ENCODE measurements around the gene BRD1. TPM values are rescaled to one million over a fixed set of nuclear protein-coding genes. Genes with fewer than 3 reads are reported as not detected.
A peak's percentile ranks its signal among the peaks of the same experiment; 100 is the strongest.

The BRD1 gene
- total and polyA plus RNA-seq, 8 donors, result 27.4 to 50.3 (median 37.9) TPM

DNA sequence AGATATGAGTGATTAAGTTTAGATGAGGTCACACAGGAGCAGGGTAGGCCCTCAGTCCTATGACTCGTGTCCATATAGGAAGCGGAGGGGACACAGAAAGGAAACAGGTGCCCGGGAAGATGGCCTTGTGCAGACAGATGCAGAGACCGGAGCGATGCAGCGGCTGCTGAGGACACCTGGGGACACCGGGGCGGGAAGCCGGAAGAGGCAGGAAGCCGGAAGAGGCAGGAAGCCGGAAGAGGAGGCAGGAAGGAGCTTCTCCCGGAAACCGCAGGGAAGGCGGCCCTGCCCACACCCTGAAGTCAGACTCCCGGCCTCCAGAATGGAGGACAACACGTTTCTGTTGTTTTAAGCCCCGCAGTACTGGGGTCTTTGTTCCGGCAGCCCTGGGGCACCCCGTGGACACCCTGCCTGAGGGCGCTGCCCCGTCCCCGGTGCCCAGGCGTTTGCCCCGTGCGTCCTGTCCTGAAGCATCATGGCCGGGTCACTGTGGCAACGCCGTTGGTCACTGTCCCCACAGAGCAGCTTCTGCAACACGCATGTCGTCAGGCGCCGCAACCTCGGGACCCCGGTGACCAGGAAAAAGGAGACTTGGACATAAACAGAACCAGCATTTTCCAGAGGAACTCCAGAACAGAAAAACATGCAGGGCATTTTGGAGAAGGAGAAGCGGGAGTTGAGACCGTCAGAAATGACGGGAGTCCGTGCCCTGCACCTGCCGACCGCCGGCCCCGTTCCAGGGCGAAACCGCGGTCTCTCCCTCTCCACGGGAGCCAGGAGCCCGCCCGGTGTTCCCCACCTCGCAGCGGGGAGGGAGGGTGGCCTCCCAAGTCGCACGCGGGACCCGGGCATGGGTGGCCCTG is 103.4 kb downstream of the BRD1 start:
- peak overlapping the region in 1 of 2 donors; percentile 6 for H3K27ac ChIP-seq
- intact Hi-C loops (cut with DNase I), result no loop called here
- H3K9me3 ChIP-seq, result no peaks in the 10 kb centered on the region
- DNase-seq, result peak in 1 of 4 donors; percentile 11
- no peaks in the 10 kb centered on the region for H3K36me3 ChIP-seq
- peaks cover 3 to 15% of the 10 kb centered on the region in 2 donors for H3K4me1 ChIP-seq
- TF ChIP-seq, protein P1, sequence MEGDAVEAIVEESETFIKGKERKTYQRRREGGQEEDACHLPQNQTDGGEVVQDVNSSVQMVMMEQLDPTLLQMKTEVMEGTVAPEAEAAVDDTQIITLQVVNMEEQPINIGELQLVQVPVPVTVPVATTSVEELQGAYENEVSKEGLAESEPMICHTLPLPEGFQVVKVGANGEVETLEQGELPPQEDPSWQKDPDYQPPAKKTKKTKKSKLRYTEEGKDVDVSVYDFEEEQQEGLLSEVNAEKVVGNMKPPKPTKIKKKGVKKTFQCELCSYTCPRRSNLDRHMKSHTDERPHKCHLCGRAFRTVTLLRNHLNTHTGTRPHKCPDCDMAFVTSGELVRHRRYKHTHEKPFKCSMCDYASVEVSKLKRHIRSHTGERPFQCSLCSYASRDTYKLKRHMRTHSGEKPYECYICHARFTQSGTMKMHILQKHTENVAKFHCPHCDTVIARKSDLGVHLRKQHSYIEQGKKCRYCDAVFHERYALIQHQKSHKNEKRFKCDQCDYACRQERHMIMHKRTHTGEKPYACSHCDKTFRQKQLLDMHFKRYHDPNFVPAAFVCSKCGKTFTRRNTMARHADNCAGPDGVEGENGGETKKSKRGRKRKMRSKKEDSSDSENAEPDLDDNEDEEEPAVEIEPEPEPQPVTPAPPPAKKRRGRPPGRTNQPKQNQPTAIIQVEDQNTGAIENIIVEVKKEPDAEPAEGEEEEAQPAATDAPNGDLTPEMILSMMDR (IDR thresholded peaks at IDR 0.05), result no peak
- peaks cover 16 to 63% of the 10 kb centered on the region in 2 donors for H3K27me3 ChIP-seq
- no peak for ATAC-seq
- peak overlapping the region; percentile 7 to 29 for H3K4me3 ChIP-seq

DNA sequence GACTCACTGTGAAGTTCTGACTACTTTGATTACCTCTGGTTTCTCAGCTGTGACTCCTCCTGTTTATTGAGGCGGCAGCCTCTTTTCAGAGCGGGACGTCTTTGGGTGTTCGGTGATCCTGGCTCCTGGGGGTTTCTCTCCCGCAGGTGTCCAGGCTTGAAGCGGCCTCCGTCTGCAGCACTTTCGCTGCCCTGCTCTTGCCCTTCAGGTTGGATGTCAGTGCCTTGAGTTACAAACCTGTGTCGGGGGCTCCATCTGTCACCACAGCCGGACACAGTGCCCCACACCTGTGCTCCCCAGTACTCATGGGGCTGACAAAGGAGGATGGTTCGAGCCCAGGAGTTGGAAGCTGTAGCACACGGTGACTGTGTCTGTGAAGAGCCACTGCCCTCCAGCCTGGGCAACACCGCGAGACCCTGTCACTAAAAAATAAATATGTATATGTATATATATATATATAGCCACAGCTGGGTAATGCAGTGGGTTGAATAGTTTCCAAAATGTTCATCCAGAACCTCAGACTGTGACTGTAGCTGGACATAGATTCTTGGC is 104.1 kb downstream of the BRD1 start:
- DNase-seq, result no peak
- intact Hi-C loops (cut with DNase I), result no loop called here
- no peak overlapping the region for H3K4me3 ChIP-seq

More for the DNA sequence above, 104.1 kb downstream of the BRD1 start:
- ATAC-seq, result no peak
- no peak overlapping the region for H3K27ac ChIP-seq
- peaks cover 16 to 56% of the 10 kb centered on the region in 2 donors for H3K27me3 ChIP-seq
- H3K9me3 ChIP-seq, result no peaks in the 10 kb centered on the region
- peaks cover 3 to 15% of the 10 kb centered on the region in 2 donors for H3K4me1 ChIP-seq
- H3K36me3 ChIP-seq, result no peaks in the 10 kb centered on the region
- TF ChIP-seq, protein P1 (IDR thresholded peaks at IDR 0.05), result no peak

Other genes starting within 250 kb of the BRD1 start
- 10 to 100 TPM; 12.8 to 13.8 TPM for gene ZBED4, start 26.0 kb upstream of the BRD1 start, total RNA-seq
- 10 to 100 TPM; 14.5 to 19.8 (median 16.3) TPM for gene ZBED4, start 26.0 kb upstream of the BRD1 start, polyA plus RNA-seq (ENCODE audit: insufficient read length in 6 of 6)
- gene ALG12, start 90.6 kb upstream of the BRD1 start, total RNA-seq, result 10 to 100 TPM; 29.4 to 35.2 TPM
- gene ALG12, start 90.6 kb upstream of the BRD1 start, polyA plus RNA-seq (ENCODE audit: insufficient read length in 6 of 6), result 10 to 100 TPM; 16.4 to 32.6 (median 23.7) TPM
- gene CRELD2, start 90.8 kb upstream of the BRD1 start, total RNA-seq, result 10 to 100 TPM; 59.7 to 79.7 TPM
- 10 to 100 TPM; 28.5 to 43.1 (median 31.7) TPM for gene CRELD2, start 90.8 kb upstream of the BRD1 start, polyA plus RNA-seq (ENCODE audit: insufficient read length in 6 of 6)
- gene PIM3, start 132.9 kb upstream of the BRD1 start, total RNA-seq, result 100 to 1,000 TPM in 1 of 2 donors, 10 to 100 TPM in 1; 80.6 to 129 TPM
- 10 to 100 TPM; 21.3 to 40.4 (median 30.0) TPM for gene PIM3, start 132.9 kb upstream of the BRD1 start, polyA plus RNA-seq (ENCODE audit: insufficient read length in 6 of 6)
- gene IL17REL, start 184.9 kb upstream of the BRD1 start, total RNA-seq, result not detected
- gene IL17REL, start 184.9 kb upstream of the BRD1 start, polyA plus RNA-seq (ENCODE audit: insufficient read length in 6 of 6), result under 1 TPM in 5 of 6 donors, not detected in 1; 0.06 to 0.17 (median 0.07) TPM
- not detected for gene TTLL8, start 230.4 kb upstream of the BRD1 start, total RNA-seq
- gene TTLL8, start 230.4 kb upstream of the BRD1 start, polyA plus RNA-seq (ENCODE audit: insufficient read length in 6 of 6), result not detected